Upper lobe of left lung (tissue), 6 donors: Measurements from ENCODE around the gene DNLZ. TPM values are rescaled to one million over a fixed set of nuclear protein-coding genes. Genes with fewer than 3 reads are reported as not detected.
"Not testable (repeated sequence)": the region's sequence is repeated elsewhere in the genome, so short reads cannot be mapped to it uniquely, and the experiment has no call there.

Experiments
- ATAC-seq, 2 donors: fragments of 200-7000 bp; cut with Tn5 transposase; one replicate each; pipeline ENCODE4 v1.9.1; 2022; ENCODE audit warnings: mild to moderate bottlenecking in 2 of 2, moderate library complexity in 2 of 2; ENCODE audit not compliant: low FRiP score in 2 of 2
- DNase-seq, 2 donors: peaks; one replicate each; pipeline ENCODE4 v3.0.0-alpha.2; 2019 to 2020
- H3K27ac ChIP-seq, 4 donors: fragments of 200-600 bp; sonication (generic); one replicate each; pipeline ENCODE4 v1.5.1; 2016 to 2019
- H3K27me3 ChIP-seq, 4 donors: fragments of 200-600 bp; sonication (generic); one replicate each; pipeline ENCODE4 v1.5.1; 2017 to 2019
- H3K36me3 ChIP-seq, 4 donors: fragments of 200-600 bp; sonication (generic); one replicate each; pipeline ENCODE4 v1.5.1; 2016 to 2019
- H3K4me1 ChIP-seq, 4 donors: fragments of 200-600 bp; sonication (generic); one replicate each; pipeline ENCODE4 v1.5.1; 2018 to 2019
- H3K4me3 ChIP-seq, 4 donors: fragments of 200-600 bp; sonication (generic); one replicate each; pipeline ENCODE4 v1.5.1; 2017 to 2019; ENCODE audit warnings: mild to moderate bottlenecking in 2 of 4, moderate library complexity in 1 of 4
- H3K9me3 ChIP-seq, 4 donors: fragments of 200-600 bp; sonication (generic); one replicate each; pipeline ENCODE4 v1.5.1; 2018 to 2019
- EP300 ChIP-seq, 4 donors: sonication (generic); formaldehyde crosslinking; IDR thresholded peaks; one replicate each; pipeline ENCODE4 v1.5.1; 2017; ENCODE audit warnings: antibody characterized with exemption in 4 of 4, control low read depth in 2 of 4
- POLR2A ChIP-seq, 4 donors: fragments of 450-650 bp; IDR thresholded peaks; one replicate each; pipeline ENCODE4 v1.5.1; 2016 to 2017; ENCODE audit warnings: antibody characterized with exemption in 4 of 4, mild to moderate bottlenecking in 2 of 4
- POLR2AphosphoS5 ChIP-seq, 2 donors: sonication (generic); formaldehyde crosslinking; IDR thresholded peaks; one replicate each; pipeline ENCODE4 v1.5.1; 2017; ENCODE audit warnings: antibody characterized with exemption in 2 of 2
- WGBS, 2 donors: methylation state at CpG; one replicate each; pipeline ENCODE4 v1.1.5; 2017 to 2018; 5-methylcytosine and 5-hydroxymethylcytosine counted together
- total RNA-seq, 6 donors: library from RNA; depleted of rRNA in 4 of 6; stranded (reverse); fragments of >200 nt in 4 of 6; gene quantifications; one replicate each; pipeline versions ENCODE4 v1.1.0 to v1.2.1, GENCODE V29; 2016 to 2021
- TF ChIP-seq, protein P1 (sequence below), 6 experiments: fragments of 450-650 bp in 4 of 6; fragments of 200-600 bp in 2 of 6; sonication (generic) in 2 of 6; IDR thresholded peaks; one replicate each; pipeline ENCODE4 v1.5.1; 2016 to 2019; ENCODE audit warnings: antibody characterized with exemption in 6 of 6
- donor health status: DM: no; HTN: no; CAD: no; lungs with moderate emphysema.
- donor health status: DM: no; HTN: yes; CAD: no; lungs with severe emphysema.

Gene DNLZ
- total RNA-seq, 6 donors from 2014 or later = 5.2 to 35.9 (median 19.4) TPM

DNA sequence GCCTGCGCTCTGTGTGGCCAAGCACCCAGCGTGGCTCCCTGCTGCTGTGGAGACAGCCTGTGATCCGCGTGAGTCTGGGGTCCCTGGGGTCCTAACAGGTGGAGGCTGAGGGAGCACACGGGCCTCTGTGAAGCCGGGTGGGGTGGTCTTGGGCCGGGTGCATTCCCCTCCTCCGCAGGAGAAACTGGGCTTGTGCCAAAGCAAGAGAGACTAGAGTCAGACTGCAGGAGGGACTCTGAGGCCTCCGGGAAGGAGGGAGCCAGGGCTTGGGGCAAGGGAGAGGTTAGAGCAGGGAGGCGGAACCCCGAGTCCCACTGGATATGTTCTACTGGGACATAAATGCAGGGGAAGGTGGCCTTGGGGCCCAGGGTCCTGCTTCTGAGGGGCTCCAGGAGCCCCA is 10.5 kb downstream of the DNLZ start:
- Histone ChIP-seq H3K9me3 (no peaks in the 10 kb centered on the region), H3K36me3 (peaks cover 0 to 21% (median 10%) of the 10 kb centered on the region in 4 donors), H3K27me3 (no peaks in the 10 kb centered on the region), H3K4me3 (no peak overlapping the region), H3K4me1 (peaks cover 4 to 22% (median 7%) of the 10 kb centered on the region in 4 donors), H3K27ac (no peak overlapping the region)
- no peak for TF ChIP-seq POLR2A (IDR thresholded peaks at IDR 0.05)
- no peak for TF ChIP-seq POLR2AphosphoS5 (IDR thresholded peaks at IDR 0.05)
- TF ChIP-seq EP300 (IDR thresholded peaks at IDR 0.05) = no peak
- WGBS, 2 donors = 79% methylated on average over 3 to 7 of the region's 11 CpGs
- DNase-seq (no peak), ATAC-seq (no peak)

DNA sequence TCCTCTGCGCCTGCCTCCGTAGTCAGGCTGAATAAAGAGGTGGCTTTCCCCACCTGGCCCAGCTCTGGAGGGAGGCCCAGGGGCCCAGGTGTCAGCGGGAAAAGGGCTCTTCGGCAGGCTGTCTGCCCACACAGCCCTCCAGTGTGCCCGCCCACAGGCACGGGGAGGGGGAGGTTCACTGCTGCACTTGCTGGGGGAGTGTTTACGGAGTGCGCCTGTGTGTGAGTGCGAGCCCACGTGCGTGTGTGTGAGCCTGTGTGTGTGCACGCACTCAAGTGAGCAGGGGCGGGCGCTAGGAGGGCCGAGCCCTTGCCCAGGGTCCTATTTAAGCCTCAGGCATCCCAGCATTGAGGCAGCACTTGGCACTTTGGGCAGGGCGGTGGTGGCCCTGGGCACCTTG is 10.9 kb downstream of the DNLZ start:
- no peaks in the 10 kb centered on the region for H3K27me3 ChIP-seq
- ATAC-seq (peak in 1 of 2 donors; percentile 1), DNase-seq (peak in 1 of 2 donors; percentile 43)
- no peak for TF ChIP-seq POLR2AphosphoS5 (IDR thresholded peaks at IDR 0.05)
- TF ChIP-seq, protein P1, sequence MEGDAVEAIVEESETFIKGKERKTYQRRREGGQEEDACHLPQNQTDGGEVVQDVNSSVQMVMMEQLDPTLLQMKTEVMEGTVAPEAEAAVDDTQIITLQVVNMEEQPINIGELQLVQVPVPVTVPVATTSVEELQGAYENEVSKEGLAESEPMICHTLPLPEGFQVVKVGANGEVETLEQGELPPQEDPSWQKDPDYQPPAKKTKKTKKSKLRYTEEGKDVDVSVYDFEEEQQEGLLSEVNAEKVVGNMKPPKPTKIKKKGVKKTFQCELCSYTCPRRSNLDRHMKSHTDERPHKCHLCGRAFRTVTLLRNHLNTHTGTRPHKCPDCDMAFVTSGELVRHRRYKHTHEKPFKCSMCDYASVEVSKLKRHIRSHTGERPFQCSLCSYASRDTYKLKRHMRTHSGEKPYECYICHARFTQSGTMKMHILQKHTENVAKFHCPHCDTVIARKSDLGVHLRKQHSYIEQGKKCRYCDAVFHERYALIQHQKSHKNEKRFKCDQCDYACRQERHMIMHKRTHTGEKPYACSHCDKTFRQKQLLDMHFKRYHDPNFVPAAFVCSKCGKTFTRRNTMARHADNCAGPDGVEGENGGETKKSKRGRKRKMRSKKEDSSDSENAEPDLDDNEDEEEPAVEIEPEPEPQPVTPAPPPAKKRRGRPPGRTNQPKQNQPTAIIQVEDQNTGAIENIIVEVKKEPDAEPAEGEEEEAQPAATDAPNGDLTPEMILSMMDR (IDR thresholded peaks at IDR 0.05) = no peak
- TF ChIP-seq EP300 (IDR thresholded peaks at IDR 0.05) = no peak
- no peak for TF ChIP-seq POLR2A (IDR thresholded peaks at IDR 0.05)
- peaks cover 4 to 24% (median 8%) of the 10 kb centered on the region in 4 donors for H3K4me1 ChIP-seq
- 56 to 71% methylated on average over 9 to 13 of the region's 16 CpGs for WGBS, 2 donors
- H3K27ac ChIP-seq = no peak overlapping the region
- no peaks in the 10 kb centered on the region for H3K9me3 ChIP-seq
- H3K36me3 ChIP-seq = peaks cover 0 to 19% (median 10%) of the 10 kb centered on the region in 4 donors
- no peak overlapping the region for H3K4me3 ChIP-seq

DNA sequence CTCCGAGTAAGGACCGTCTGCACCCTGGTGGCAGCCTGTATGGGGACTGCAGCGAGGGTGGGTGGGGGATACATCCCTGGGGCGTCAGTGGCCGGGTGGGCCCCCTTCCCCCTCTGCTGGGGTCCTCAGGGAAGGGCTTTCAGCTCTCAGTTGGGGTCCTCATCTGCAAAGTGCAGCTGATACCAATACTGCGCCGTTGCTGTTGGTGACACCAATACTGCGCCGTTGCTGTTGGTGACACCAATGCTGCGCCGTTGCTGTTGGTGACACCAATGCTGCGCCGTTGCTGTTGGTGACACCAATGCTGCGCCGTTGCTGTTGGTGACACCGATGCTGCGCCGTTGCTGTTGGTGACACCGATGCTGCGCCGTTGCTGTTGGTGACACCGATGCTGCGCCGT is 11.7 kb downstream of the DNLZ start:
- not testable (repeated sequence) for DNase-seq, H3K27ac ChIP-seq, H3K27me3 ChIP-seq, H3K9me3 ChIP-seq, ATAC-seq
- H3K4me1 ChIP-seq = peaks cover 5 to 32% (median 11%) of the 10 kb centered on the region in 4 donors
- H3K36me3 ChIP-seq = peaks cover 0 to 13% (median 6%) of the 10 kb centered on the region in 4 donors
- WGBS, 2 donors = 89 to 94% methylated on average over 15 to 18 of the region's 24 CpGs
- H3K4me3 ChIP-seq = peak overlapping the region in 1 of 4 donors; percentile 16

DNA sequence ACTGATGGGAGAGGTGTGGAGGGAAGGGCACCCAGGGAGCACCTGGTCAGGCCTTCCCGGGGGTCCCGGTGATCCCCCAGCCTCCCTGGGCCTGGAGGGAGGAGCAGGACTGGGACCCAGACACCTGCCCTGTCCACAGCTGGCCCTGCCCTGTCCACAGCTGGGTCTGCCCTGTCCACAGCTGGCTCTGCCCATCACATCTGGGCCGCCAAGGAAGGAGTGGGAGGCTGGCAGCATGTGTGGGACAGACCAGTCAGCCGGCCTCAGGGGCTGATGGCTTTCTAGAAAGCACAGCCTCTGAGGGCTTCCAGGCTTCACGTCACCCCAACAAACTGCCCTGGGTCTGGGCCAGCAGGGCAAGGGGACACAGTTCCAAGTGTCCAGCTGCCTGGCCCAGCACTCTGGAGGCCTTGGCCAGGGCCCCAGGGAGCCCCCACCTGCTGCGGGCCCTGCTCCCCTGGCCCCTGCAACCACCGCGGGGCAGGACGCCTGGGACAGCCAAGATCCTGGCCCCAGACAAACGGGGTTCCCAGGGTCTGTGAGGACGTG is 12.2 kb downstream of the DNLZ start:
- WGBS, 2 donors = 63% methylated on average over 2 of the region's 11 CpGs; no CpG with 5 or more reads in 1 of the 2 donors
- H3K4me1 ChIP-seq = peaks cover 11 to 37% (median 16%) of the 10 kb centered on the region in 4 donors
- TF ChIP-seq POLR2AphosphoS5 (IDR thresholded peaks at IDR 0.05) = no peak
- TF ChIP-seq POLR2A (IDR thresholded peaks at IDR 0.05) = no peak
- TF ChIP-seq EP300 (IDR thresholded peaks at IDR 0.05) = no peak
- TF ChIP-seq, protein P1 (IDR thresholded peaks at IDR 0.05) = no peak
- H3K27me3 ChIP-seq = no peaks in the 10 kb centered on the region
- DNase-seq (no peak), ATAC-seq (no peak)
- peaks cover 0 to 9% (median 3%) of the 10 kb centered on the region in 4 donors for H3K36me3 ChIP-seq
- peak overlapping the region in 1 of 4 donors; percentile 16 for H3K4me3 ChIP-seq
- H3K9me3 ChIP-seq = no peaks in the 10 kb centered on the region
- no peak overlapping the region for H3K27ac ChIP-seq

DNA sequence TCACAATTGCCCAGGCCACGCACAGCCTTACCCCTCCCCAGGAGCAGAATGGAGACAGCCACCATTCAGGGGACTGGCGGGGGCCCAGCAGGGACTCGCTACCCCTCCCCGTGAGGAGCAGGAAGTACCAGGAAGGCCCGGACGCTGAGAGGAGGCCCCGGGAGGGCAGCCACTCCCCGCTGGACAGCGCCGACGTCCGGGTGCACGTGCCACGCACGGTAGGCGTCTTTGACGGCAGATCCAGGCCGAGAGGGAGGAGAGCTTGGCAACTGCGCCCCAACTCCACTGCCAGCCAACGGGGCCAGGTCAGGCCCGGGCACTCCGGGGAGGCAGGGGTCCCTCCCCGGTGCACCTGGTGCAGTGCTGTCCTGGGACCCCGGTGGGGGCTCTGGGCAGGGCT is 14.0 kb downstream of the DNLZ start:
- TF ChIP-seq POLR2A (IDR thresholded peaks at IDR 0.05) (no peak), POLR2AphosphoS5 (IDR thresholded peaks at IDR 0.05) (no peak), EP300 (IDR thresholded peaks at IDR 0.05) (no peak)
- TF ChIP-seq, protein P1 (IDR thresholded peaks at IDR 0.05) = no peak
- DNase-seq = no peak
- no peaks in the 10 kb centered on the region for H3K27me3 ChIP-seq
- whole genome bisulfite sequencing, 2 donors = 80 to 90% methylated on average over 14 to 23 of the region's 24 CpGs
- ATAC-seq = no peak
- H3K4me1 ChIP-seq = peaks cover 25 to 48% (median 31%) of the 10 kb centered on the region in 4 donors
- peaks cover 0 to 6% (median 0%) of the 10 kb centered on the region in 4 donors for H3K36me3 ChIP-seq
- H3K27ac ChIP-seq = no peak overlapping the region
- no peak overlapping the region for H3K4me3 ChIP-seq
- no peaks in the 10 kb centered on the region for H3K9me3 ChIP-seq

DNA sequence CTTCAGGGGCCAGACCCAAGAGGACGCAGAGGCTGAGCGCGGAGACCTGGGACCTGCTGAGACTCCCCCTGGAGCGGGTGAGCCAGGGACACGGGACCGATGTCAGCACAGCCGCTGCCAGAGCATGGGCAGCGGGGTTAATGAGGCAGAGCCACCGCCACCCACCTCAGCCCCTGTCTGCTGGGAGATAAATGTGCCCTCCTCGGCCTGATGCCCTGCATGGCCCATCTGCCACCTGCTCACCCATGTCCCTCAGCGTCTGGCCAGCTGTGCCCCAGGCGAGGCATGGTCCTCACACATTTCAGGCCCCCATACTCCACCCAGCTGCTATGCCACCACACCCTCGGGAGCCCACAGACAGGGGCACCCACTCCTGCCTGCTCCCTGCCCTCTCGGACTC is 14.9 kb downstream of the DNLZ start:
- no peak overlapping the region for H3K4me3 ChIP-seq
- TF ChIP-seq, protein P1 (IDR thresholded peaks at IDR 0.05) = no peak
- no peak for TF ChIP-seq POLR2AphosphoS5 (IDR thresholded peaks at IDR 0.05)
- TF ChIP-seq POLR2A (IDR thresholded peaks at IDR 0.05) = no peak
- no peak for TF ChIP-seq EP300 (IDR thresholded peaks at IDR 0.05)
- ATAC-seq = no peak
- H3K36me3 ChIP-seq = peaks cover 0 to 6% (median 0%) of the 10 kb centered on the region in 4 donors
- WGBS, 2 donors = 95% methylated on average over 10 to 14 of the region's 14 CpGs
- no peak for DNase-seq
- H3K27me3 ChIP-seq = no peaks in the 10 kb centered on the region
- H3K27ac ChIP-seq = no peak overlapping the region
- H3K9me3 ChIP-seq = no peaks in the 10 kb centered on the region
- H3K4me1 ChIP-seq = peaks cover 23 to 54% (median 30%) of the 10 kb centered on the region in 4 donors
